ENCODE measurements around the gene KCNQ1.

Gene KCNQ1

GRCh38 chr11:2664791-2665525 is 220.2 kb downstream of the KCNQ1 start:
- H3K9ac ChIP-seq (ENCODE audit: low read depth, low read length) = no peak overlapping the region
- no peaks in the 10 kb centered on the region for H3K4me1 ChIP-seq (ENCODE audit: insufficient read depth, low read length)

GRCh38 chr11:2665526-2666400 is 221.0 kb downstream of the KCNQ1 start:
- Histone ChIP-seq H3K4me3 (ENCODE audit: low read depth in 1 of 2, low read length in 2 of 2) (no peak overlapping the region), H2AFZ (ENCODE audit: low read depth, low read length) (no peak overlapping the region), H3K36me3 (ENCODE audit: insufficient read depth, low read length) (no peaks in the 10 kb centered on the region), H4K20me1 (ENCODE audit: insufficient read depth, low read length) (0 out of 2 replicates have a peak, but pooled peaks cover 3% of the 10 kb centered on the region), H3K27me3 (ENCODE audit: insufficient read depth, low read length, poor library complexity) (no peaks in the 10 kb centered on the region), H3K27ac (ENCODE audit: low read length) (no peak overlapping the region), H3K4me2 (ENCODE audit: insufficient read depth, low read length) (no peak overlapping the region), H3K79me2 (ENCODE audit: insufficient read depth, low read length) (no peaks in the 10 kb centered on the region), H3K9ac (ENCODE audit: low read depth, low read length) (no peak overlapping the region), H3K9me3 (ENCODE audit: insufficient read depth, low read length, severe bottlenecking) (peaks cover 4% of the 10 kb centered on the region), H3K4me1 (ENCODE audit: insufficient read depth, low read length) (no peaks in the 10 kb centered on the region)
- no peak for TF ChIP-seq EZH2 (IDR thresholded peaks at IDR 0.05; ENCODE audit: borderline replicate concordance, low read depth, low read length, severe bottlenecking)
- no peak for TF ChIP-seq CTCF (IDR thresholded peaks at IDR 0.05; ENCODE audit: borderline replicate concordance, extremely low read depth, low read length, poor library complexity, severe bottlenecking)
- no peak for ATAC-seq (ENCODE audit: insufficient read depth, low read depth)
- no peak for DNase-seq

More at GRCh38 chr11:2664791-2665525, 220.2 kb downstream of the KCNQ1 start:
- no peak overlapping the region for H3K4me2 ChIP-seq (ENCODE audit: insufficient read depth, low read length)
- no peak overlapping the region for H3K27ac ChIP-seq (ENCODE audit: low read length)
- H3K27me3 ChIP-seq (ENCODE audit: insufficient read depth, low read length, poor library complexity) = peaks cover 3% of the 10 kb centered on the region
- no peak overlapping the region for H3K4me3 ChIP-seq (ENCODE audit: low read depth in 1 of 2, low read length in 2 of 2)
- 0 out of 2 replicates have a peak, but pooled peaks cover 3% of the 10 kb centered on the region for H4K20me1 ChIP-seq (ENCODE audit: insufficient read depth, low read length)
- no peaks in the 10 kb centered on the region for H3K79me2 ChIP-seq (ENCODE audit: insufficient read depth, low read length)
- DNase-seq = no peak
- H3K9me3 ChIP-seq (ENCODE audit: insufficient read depth, low read length, severe bottlenecking) = peaks cover 8% of the 10 kb centered on the region
- TF ChIP-seq CTCF (IDR thresholded peaks at IDR 0.05; ENCODE audit: borderline replicate concordance, extremely low read depth, low read length, poor library complexity, severe bottlenecking) (no peak), EZH2 (IDR thresholded peaks at IDR 0.05; ENCODE audit: borderline replicate concordance, low read depth, low read length, severe bottlenecking) (no peak)
- no peaks in the 10 kb centered on the region for H3K36me3 ChIP-seq (ENCODE audit: insufficient read depth, low read length)
- ATAC-seq (ENCODE audit: insufficient read depth, low read depth) = no peak
- no peak overlapping the region for H2AFZ ChIP-seq (ENCODE audit: low read depth, low read length)

GRCh38 chr11:2666401-2666741 is 221.6 kb downstream of the KCNQ1 start:
- no peak for DNase-seq
- H3K9me3 ChIP-seq (ENCODE audit: insufficient read depth, low read length, severe bottlenecking) = no peaks in the 10 kb centered on the region
- no peaks in the 10 kb centered on the region for H3K79me2 ChIP-seq (ENCODE audit: insufficient read depth, low read length)
- H4K20me1 ChIP-seq (ENCODE audit: insufficient read depth, low read length) = 0 out of 2 replicates have a peak, but pooled peaks cover 3% of the 10 kb centered on the region
- H2AFZ ChIP-seq (ENCODE audit: low read depth, low read length) = no peak overlapping the region
- no peak overlapping the region for H3K9ac ChIP-seq (ENCODE audit: low read depth, low read length)
- no peaks in the 10 kb centered on the region for H3K27me3 ChIP-seq (ENCODE audit: insufficient read depth, low read length, poor library complexity)
- H3K36me3 ChIP-seq (ENCODE audit: insufficient read depth, low read length) = no peaks in the 10 kb centered on the region
- no peak for TF ChIP-seq CTCF (IDR thresholded peaks at IDR 0.05; ENCODE audit: borderline replicate concordance, extremely low read depth, low read length, poor library complexity, severe bottlenecking)
- no peak for TF ChIP-seq EZH2 (IDR thresholded peaks at IDR 0.05; ENCODE audit: borderline replicate concordance, low read depth, low read length, severe bottlenecking)
- no peak for ATAC-seq (ENCODE audit: insufficient read depth, low read depth)
- no peak overlapping the region for H3K27ac ChIP-seq (ENCODE audit: low read length)
- H3K4me1 ChIP-seq (ENCODE audit: insufficient read depth, low read length) = no peaks in the 10 kb centered on the region
- H3K4me2 ChIP-seq (ENCODE audit: insufficient read depth, low read length) = no peak overlapping the region
- no peak overlapping the region for H3K4me3 ChIP-seq (ENCODE audit: low read depth in 1 of 2, low read length in 2 of 2)
